GM19239 (cell line): Measurements from ENCODE around the gene KRTAP10-5.
"Not testable (repeated sequence)": the region's sequence is repeated elsewhere in the genome, so short reads cannot be mapped to it uniquely, and the experiment has no call there.

Experiments used
- DNase-seq: peaks from one replicate; pipeline ENCODE4 v3.0.0; 2011; ENCODE audit warnings: low spot score; ENCODE audit not compliant: insufficient read length
- FAIRE-seq: peaks from 2 replicates; lab custom pipeline; 2011; peaks lifted over from hg19 to GRCh38; lab: Jason Lieb, UNC

Gene KRTAP10-5

GRCh38 chr21:44573630-44574456 is 6.6 kb downstream of the KRTAP10-5 start, which contains the start of gene KRTAP10-4:
Gene KRTAP10-4 (plus strand): TSS chr21:44573729. CDS start chr21:44573759, 30 bp downstream.
- not testable (repeated sequence) for DNase-seq, FAIRE-seq

GRCh38 chr21:44572959-44573583 is 7.3 kb downstream of the KRTAP10-5 start:
- FAIRE-seq: no peak

GRCh38 chr21:44571844-44572782 is 8.3 kb downstream of the KRTAP10-5 start:
- no peak for DNase-seq
- no peak for FAIRE-seq

More at GRCh38 chr21:44572959-44573583, 7.3 kb downstream of the KRTAP10-5 start:
- DNase-seq: no peak

- DNase-seq (no peak), FAIRE-seq (no peak)
Measured at GRCh38 chr21:44571296-44571695, 9.1 kb downstream of the KRTAP10-5 start.

- FAIRE-seq (no peak), DNase-seq (no peak)
Measured at GRCh38 chr21:44569861-44570517, 10.4 kb downstream of the KRTAP10-5 start.

GRCh38 chr21:44568667-44569556 is 11.5 kb downstream of the KRTAP10-5 start:
- DNase-seq (no peak), FAIRE-seq (no peak)

GRCh38 chr21:44568261-44568660 is 12.1 kb downstream of the KRTAP10-5 start:
- DNase-seq (no peak), FAIRE-seq (no peak)

GRCh38 chr21:44567481-44568171 is 12.8 kb downstream of the KRTAP10-5 start:
- DNase-seq: no peak
- no peak for FAIRE-seq

GRCh38 chr21:44566403-44566802 is 14.0 kb downstream of the KRTAP10-5 start:
- FAIRE-seq: no peak

GRCh38 chr21:44564886-44565598 is 15.4 kb downstream of the KRTAP10-5 start:
- FAIRE-seq (peak; percentile 64), DNase-seq (no peak)

More at GRCh38 chr21:44566403-44566802, 14.0 kb downstream of the KRTAP10-5 start:
- no peak for DNase-seq

GRCh38 chr21:44564099-44564498 is 16.3 kb downstream of the KRTAP10-5 start:
- FAIRE-seq: no peak
- no peak for DNase-seq

GRCh38 chr21:44558695-44559094 is 21.7 kb downstream of the KRTAP10-5 start, which contains the start of gene KRTAP10-3:
Gene KRTAP10-3 (minus strand): TSS chr21:44558795. CDS start chr21:44558715, 80 bp downstream.
- FAIRE-seq: no peak
- DNase-seq: no peak

GRCh38 chr21:44558329-44558675 is 22.1 kb downstream of the KRTAP10-5 start:
- not testable (repeated sequence) for DNase-seq, FAIRE-seq

GRCh38 chr21:44557491-44558328 is 22.7 kb downstream of the KRTAP10-5 start:
- no peak for FAIRE-seq

GRCh38 chr21:44556879-44557278 is 23.5 kb downstream of the KRTAP10-5 start:
- FAIRE-seq (peak; percentile 70), DNase-seq (no peak)

More at GRCh38 chr21:44557491-44558328, 22.7 kb downstream of the KRTAP10-5 start:
- DNase-seq: no peak

GRCh38 chr21:44555200-44555875 is 25.1 kb downstream of the KRTAP10-5 start:
- DNase-seq: no peak
- no peak for FAIRE-seq
